GM19467 (cell line): ENCODE results near the gene SRRM4.

Source experiments
- ATAC-seq: cut with Tn5 transposase; IDR thresholded peaks from one replicate; pipeline ENCODE4 v1.9.1; 2021; ENCODE audit warnings: mild to moderate bottlenecking, moderate library complexity; ENCODE audit not compliant: unreplicated experiment

The SRRM4 gene, protein sequence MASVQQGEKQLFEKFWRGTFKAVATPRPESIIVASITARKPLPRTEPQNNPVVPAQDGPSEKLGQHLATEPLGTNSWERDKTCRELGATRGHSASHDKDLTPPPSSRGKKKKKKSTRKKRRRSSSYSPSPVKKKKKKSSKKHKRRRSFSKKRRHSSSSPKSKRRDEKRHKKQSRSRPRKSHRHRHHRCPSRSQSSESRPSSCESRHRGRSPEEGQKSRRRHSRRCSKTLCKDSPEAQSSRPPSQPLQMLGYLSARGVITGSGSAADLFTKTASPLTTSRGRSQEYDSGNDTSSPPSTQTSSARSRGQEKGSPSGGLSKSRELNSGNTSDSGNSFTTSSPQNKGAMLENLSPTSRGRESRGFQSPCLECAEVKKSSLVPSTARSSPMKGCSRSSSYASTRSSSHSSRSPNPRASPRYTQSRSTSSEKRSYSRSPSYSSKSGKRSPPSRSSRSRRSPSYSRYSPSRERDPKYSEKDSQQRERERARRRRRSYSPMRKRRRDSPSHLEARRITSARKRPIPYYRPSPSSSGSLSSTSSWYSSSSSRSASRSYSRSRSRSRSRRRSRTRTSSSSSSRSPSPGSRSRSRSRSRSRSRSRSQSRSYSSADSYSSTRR

DNA sequence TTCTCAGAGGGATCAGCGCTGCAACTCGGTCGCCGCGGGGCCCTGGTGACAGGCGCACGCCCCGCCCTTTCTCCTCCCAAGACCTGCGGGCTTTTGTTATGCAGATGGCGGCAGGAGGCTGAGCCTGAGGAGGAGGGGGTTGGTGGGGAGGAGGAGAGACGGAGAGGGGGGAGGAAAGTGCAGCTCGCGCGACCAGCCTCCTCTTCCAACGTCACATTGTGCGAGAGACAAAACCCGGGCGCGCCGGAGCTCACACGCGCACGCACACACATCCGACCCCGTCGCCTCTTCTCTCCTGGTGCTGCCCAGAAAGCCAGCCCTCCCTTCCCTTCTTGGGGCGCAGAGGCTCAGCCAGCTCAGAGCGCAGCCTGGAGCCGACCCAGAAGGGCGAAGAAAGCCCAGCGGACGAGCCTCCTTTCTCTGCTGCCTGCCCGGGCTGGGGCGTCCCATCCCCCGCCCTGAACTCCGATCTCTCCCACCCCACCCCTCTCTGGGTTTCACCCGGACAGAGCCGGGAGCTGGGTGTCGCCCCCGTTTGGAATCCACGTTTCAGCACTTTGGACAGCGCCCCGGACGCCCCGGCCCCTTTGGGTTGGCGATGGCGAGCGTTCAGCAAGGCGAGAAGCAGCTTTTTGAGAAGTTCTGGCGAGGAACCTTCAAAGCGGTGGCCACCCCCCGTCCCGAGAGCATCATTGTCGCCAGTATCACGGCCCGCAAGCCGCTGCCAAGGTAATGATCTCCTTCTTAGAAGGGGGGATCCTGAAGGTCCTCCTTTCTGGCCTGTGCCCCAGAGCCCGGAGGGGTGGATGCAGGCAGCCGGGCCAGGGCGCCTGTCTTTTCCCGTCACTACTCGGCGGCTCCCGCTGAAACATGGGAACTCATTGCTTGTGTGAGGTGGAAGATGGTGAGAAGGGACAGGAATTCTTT, at the start of gene SRRM4:
SRRM4 (plus strand) TSS at position 257 of the 927 bp plus-strand sequence; CDS start at position 599, 342 bp downstream.
- no peak for ATAC-seq

DNA sequence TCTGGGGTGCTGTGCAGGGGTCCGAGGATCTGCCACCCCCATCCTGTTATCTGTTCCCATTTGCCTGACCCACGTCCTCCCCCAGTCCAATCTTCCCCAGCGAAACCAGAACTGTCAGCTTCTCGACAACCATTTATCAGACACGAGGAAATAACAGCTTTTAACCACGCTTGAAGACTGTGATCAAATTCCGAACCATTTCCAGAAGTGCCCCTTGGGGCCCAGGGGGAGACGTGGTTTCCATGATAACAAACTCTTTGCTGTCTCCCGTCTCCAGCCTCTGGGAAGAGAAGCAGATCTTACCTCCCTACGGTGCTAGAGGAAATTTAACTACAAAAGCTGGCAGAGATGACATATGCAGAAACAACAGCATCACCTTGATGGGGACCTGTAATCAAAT, 35.1 kb upstream of the SRRM4 start:
- ATAC-seq, result no peak

DNA sequence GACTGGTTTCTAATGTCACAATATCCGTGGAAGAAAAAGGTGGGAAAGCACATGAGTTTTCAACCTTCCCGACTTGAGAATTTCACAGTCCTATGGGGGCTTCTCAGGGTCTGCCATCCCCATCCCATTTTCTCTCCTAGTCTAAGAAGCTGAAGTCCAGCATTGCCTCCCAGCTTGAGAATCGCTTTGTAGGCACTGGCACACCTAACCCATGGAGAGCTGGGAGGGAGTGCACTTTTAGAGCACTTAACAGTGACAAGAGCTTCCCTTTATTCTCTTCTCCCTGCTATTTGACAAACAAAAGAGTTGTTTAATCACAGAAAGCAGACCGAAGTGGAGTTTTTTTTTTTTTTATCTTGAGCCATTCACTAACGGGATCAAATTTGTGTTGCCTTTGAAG, 22.8 kb upstream of the SRRM4 start:
- no peak for ATAC-seq

DNA sequence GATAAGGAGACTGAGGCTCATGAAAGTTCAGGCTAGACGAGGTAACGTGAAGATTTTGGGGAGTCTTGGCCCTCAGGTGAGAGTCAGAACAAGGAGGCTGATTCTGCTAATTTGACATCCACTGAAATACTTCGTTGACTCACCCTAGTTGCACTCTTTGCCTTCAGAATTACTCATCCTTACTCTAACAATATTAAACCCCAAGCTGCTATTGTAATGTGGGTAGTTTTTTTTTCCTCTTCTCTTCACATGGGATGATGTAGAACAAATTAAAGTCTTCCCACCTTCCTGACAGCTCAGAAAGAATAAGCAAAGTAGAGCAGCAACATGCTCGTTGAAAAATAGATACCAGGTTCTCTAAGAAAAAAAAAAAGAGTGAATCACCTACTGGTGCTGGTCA, 22.0 kb upstream of the SRRM4 start:
- no peak for ATAC-seq

DNA sequence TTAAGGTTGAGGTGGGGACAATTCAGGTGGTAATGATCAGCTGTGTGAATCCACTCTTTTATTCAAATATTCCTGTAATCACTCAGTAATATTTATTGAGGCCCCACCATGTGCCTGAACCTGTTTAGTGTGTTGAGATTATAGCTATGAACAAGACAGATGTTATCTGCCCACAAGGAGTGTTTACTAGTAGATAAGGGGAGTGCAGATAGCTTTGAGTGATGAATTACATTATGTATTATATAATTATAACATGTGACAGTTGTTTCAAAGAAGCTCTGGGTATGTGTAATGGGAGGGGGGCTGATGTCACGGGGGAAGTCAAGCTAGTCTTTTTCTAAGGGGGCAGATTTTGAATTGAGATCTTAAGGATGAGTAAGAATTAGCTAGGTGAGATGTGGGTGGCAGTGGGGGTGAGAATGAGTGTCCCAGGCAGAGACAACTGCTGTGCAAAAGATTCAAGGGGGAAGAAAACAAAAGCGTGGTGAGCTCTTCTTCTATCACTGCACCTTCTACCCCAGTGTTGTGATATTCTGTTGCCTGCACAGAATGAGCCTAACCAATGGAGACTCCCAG, 21.3 kb upstream of the SRRM4 start:
- no peak for ATAC-seq

DNA sequence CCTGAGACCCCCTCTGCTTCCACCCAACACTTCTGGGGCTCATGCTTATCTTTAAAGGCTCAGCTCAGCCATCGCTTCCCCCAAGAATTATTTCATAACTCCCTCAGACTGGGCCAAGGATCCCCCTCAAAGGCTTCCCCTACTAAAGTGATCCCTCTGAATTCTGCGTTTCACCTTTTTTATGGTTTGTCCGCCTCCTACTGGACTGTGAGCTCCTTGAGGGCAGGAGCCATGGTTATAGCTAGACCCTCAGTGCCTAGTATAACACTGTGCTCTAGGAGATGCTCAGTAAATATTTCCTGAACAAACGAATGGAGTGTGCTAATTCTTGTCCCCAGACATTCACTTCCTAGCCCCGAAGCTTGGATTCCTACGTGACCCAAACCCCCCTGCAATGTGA, 20.5 kb upstream of the SRRM4 start:
- ATAC-seq, result no peak

DNA sequence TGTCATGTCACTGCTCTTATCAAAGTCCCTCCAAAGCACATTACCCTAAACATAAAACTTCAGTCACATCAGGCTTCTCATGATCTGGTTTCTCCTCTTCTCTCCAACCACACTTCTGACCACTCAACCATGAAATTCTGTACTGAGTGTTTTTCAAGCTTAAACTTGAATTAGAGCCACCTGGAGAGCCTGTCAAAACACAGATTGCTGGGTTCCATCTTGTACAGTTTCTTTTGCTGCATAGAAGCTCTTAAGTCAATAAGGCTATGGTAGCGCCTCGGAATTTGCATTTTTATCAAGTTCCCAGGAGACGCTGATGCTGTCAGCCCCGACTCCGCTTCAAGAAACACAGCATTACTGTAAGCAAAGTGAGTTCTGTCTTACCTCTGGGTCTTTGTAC, 16.4 kb upstream of the SRRM4 start:
- ATAC-seq, result no peak

DNA sequence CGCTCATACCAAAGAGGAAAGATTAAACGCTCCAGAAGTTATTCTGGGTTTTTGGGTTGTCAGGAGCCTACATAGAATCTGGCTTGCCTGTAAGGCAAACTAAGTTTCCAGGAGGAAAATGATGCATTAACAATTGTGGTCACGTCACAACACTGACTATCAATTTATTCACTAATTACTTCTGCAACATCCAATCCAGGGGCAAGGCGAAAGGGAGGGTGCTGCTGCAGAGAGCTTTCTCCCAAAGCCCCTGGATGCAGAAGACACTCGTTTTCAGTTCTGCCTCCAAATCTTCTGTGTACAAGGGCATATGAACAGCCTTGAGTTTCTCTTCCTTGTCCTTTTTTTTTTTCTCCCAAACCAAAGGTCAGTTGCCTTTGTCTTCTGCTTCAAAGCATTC, 10.5 kb upstream of the SRRM4 start:
- no peak for ATAC-seq

DNA sequence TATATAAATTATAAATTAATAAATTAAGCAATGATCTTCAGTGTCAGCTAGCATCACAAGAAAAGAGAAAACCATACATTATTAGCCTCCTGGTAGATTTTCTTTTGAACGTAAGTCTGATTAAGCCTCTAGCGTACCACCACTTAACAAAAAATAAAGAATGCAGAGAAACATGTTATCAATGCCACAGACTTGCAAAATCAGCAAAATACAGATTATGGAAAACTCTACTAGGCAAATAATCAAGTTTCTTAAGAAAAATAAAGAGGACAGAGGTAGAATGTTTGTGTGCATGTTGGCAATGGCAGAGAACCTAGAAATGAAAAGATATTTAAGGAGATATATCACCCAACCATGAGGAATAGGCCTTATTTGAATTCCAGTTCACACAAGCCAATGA, 8.4 kb upstream of the SRRM4 start:
- no peak for ATAC-seq

DNA sequence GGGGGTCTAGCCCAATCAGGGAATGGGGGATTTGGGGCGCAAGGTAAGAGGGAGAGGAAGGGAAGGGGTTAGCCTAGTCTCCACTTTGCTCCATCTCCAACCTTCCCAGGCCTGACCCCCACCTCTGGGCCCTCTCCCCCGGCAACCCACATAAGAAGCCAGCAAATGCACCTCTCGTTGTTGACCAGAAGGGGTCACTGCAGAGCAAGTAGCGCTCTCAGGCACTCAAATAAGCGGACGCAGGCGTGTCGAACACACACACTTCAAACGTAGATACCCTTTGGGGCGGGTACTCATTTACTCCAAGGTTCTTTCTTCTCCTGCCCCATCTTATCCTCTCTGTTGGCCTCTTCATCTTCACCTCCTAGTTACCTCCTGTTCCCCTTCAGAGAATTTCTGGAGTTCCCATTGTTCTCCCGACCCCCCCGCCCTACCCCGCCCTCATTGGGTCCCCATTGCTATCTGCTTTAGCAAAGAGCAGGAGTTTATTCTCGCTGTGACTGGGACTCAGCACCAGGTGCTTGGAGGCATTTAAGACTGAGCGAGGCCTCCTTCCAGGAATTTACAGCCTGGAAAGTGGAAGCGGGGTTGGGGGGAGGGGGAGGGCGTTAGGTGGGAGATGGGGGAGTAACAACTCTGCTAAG, 1.5 kb upstream of the SRRM4 start:
- no peak for ATAC-seq

DNA sequence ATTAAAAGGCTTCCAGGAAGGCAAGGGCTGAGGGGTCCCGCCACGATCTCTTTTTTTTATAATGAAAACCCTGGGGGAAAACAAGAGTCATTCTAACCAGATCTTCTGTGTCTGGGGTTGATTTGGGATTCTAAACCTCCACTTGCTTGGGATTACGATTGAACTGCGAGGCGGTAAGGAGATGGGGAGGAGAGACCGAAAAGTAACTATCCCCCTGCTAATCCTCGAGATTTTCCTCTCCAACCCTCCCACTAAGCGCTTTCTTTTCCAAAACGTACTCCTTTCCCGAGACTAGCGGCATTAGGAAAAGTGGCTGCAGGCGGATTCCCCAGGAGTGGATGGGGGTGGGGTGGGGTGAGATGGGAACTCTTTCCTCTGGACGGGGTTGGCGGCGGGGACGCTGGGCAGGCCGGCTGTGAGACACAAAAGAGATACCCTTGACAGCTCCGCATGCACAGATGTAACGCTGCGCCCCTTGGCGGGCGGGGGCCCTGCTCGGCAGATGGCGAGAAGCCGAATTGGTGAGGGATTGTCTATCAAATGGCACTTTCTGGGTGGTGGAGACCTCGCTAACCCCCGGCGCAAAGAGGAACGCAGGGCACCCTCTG, 830 bp upstream of the SRRM4 start:
- ATAC-seq, result no peak

DNA sequence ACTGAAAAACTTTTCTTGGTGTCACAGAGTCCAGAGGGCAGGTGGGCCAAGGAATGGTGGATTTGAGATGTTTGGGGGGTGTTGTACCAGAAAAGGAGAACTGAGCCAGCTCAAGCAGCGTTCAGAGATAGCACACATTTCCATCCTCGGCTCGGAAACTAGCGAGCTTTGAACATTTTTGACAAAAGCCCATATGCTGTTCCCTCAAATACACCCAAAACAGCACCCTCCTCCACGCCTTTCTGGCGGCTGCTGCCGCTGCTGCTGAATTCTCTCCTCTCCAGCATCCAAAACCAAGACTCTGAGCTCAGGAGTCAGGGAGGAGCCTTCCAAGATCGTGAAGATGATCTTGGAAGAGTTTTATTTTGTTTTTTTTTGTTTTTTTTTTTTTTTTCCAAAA, 961 bp downstream of the SRRM4 start:
- ATAC-seq, result no peak

DNA sequence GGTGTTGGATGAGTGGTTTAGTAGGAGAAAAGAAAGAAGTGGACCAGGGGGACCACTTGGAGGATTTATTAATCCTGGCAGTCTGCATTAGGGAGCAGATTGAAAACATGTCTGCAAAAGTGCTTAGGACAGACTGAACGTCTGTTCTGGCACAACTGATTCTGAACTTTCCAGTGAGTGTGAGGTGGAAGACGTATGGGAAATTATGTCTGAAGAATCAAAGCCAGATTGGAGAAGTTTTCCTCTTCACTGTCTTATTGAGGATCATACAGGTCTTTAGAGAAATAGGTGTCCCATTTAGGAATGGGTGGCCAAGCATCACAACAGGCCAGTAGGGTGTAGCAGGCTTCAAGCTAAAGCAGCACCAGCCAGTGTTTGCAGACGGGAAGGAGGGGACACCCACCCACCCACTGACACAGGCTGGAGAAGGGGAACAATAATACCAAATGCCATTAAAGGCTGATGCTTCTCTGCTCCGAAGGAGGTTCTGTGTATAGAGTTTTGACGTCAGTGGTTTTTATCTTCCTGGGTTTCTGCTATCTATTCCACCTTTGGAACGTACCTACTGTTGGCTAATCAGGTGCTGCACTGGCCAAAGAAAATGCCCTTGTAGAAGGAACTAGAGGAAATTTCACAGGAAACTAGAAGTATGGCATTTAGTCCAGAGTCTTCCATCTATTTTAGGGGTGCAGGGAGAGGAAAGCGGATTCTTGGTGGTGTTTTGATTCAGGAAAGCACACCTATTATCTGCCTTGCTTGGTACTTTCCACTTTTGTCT, 1.8 kb downstream of the SRRM4 start:
- ATAC-seq, result no peak

DNA sequence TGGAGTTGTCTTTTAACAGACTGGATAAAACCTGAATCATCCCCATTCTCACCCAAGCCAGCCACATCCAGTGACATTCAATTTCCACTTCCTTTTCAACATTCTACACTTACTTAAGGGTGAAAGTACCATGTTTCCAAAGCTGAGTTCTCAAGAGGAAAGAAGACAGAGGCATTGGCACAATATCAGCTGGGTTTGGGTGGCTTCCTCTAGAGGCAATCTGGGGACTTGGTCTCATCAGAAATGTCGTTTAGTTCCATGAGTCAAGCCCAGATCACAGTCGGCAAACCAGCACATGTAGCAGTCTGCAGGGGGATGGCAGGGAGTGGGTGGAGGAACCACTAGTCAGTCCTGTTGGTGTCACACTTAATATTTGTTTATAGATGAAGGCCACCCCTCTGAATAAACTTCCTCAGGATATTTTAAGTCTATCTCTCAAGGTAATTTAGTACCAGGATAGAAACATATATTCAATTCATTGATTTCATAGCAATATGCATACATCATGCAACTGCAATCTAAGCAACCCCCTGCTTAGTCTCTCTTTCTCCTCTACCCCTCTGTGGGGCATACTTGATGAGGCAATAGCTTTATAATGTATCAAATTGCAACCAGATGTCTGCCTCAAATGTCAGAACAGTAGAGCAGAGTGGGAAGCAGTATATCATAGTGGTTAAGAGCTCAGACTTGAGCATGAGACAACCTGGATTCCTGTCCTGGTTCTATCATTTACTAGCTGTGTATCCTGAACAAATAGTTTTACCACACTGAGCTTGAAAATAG, 3.0 kb downstream of the SRRM4 start:
- ATAC-seq, result no peak

DNA sequence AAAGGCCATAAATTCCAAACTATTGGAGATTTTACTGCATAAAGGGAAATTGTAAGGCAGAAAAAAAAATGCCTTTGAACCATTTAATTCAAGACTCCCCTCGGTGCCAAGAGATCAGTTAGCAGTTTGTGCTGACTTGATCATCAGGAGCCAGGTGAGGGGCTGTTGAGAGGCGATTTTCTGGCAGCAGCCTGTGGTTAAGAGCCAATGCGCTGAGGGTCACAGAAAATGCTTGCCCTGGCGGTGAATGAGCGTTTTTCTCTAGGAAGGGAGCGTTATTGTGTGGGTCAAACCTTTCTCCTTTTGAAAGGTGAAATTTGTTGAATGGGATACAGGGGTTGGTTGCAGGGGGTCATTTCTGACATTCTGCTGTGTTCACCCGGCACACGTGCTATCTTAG, 4.7 kb downstream of the SRRM4 start:
- no peak for ATAC-seq

DNA sequence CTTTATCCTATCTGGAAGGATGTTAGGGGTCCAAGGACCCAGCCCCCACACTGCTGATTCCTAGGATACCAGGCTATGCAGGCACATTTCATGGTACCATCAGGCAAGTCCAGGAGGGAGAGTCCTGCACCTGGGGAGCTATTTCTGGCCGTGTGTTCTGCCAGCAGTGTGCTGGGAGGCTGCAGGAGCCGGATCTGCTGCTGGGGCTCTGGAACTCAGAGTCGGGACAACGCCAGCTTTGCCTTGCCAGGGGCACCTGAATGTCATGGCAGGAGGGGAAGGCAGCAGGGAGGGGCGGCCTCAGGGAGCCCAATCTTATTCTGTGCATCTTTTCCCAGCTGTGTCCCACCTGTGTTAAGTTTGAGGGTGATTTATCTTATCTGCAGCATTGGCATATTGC, 17.8 kb downstream of the SRRM4 start:
- ATAC-seq, result no peak

DNA sequence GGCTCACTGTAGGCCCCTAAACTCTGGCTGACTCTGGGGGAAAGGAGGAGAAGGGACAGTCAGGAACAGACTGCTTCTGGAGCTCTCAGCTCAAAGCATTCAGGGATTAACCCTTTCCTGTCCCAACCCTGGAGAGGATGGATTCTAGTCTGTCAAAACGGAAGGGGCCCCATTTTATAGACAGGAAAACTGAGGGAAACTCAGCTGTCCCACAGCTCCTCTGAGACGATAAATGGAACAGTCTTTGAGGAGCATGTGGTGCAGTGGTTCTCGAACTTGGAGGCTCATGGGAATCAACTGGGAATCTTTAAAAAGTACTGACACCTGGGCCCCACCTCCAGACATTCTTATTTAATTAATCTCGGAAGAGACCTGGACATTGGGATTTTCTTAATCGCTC, 23.7 kb downstream of the SRRM4 start:
- ATAC-seq, result no peak

DNA sequence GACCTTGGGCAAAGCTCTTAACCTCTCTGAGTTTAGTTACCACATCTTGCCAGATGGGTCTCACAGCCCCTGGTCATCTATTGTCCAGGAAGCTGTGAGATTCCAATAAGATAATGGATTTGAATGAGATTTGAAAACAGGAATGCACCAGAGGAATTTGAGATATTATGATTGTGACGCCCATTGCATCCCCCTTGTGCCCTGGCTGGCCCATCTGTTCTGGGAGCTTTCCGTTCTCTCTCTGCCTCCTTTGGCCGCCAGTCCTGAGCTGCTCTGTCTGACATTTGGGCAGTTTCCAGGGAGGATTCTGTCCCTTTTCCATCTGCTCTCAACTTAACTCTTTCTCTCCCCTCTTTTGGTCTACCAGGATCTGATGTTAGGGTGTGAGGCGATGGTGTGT, 24.6 kb downstream of the SRRM4 start:
- ATAC-seq, result no peak

DNA sequence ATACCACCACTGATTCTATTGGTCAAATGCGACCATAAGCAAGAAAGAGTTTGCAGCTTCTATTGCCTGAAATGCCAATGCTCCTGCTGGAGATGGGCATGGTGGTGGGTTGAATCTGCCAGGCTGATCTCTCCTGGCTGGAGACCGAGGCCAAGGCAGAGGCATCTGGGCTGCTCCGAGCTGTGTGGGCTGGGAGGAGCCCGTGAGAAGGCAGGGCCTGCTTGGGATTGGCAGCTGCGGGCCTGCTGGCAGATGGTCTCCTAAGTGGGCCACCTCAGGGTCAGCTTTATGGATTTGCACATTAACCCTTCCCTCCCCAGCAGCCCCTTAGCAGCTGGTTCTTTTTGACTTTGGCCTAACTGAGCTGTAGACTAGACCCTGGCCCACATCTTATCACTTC, 25.4 kb downstream of the SRRM4 start:
- no peak for ATAC-seq
